Head of caudate nucleus (tissue), 42 donors: ENCODE results near the gene LMAN1.

ENCODE experiments used
- DNase-seq, 42 donors: peaks; one replicate each; pipeline versions ENCODE4 v3.0.0 to v3.0.0-alpha.2; 2020 to 2021; ENCODE audit warnings: mixed read lengths in 7 of 42
- intact Hi-C: fragments of 100-400 bp; cut with DNase I; formaldehyde crosslinking; loops from one replicate; pipeline ENCODE4 v1.15.0; 2022

The LMAN1 gene

GRCh38 chr18:59376351-59376935 is 17.4 kb upstream of the LMAN1 start:
- intact Hi-C loops: no loop called here
- no peak for DNase-seq

GRCh38 chr18:59374128-59374527 is 15.1 kb upstream of the LMAN1 start:
- intact Hi-C loops: no loop called here
- DNase-seq: no peak

- no peak for DNase-seq
These were observed 13.9 kb upstream of the LMAN1 start for GRCh38 chr18:59372975-59373374.

GRCh38 chr18:59360381-59360780 is 1.3 kb upstream of the LMAN1 start:
- intact Hi-C loops: no loop called here
- DNase-seq: no peak

More at GRCh38 chr18:59372975-59373374, 13.9 kb upstream of the LMAN1 start:
- intact Hi-C loops: no loop called here

GRCh38 chr18:59359576-59359952 is 499 bp upstream of the LMAN1 start:
- DNase-seq: peak in 5 of 42 donors; percentile 4 to 19 (median 6)
- intact Hi-C loops: no loop called here

- DNase-seq: peak in 10 of 42 donors; percentile 2 to 43 (median 13)
These were observed 702 bp downstream of the LMAN1 start for GRCh38 chr18:59358414-59358711.

GRCh38 chr18:59357928-59358327 is 1.1 kb downstream of the LMAN1 start:
- intact Hi-C loops: no loop called here

More at GRCh38 chr18:59358414-59358711, 702 bp downstream of the LMAN1 start:
- intact Hi-C loops: no loop called here

GRCh38 chr18:59354731-59355130 is 4.3 kb downstream of the LMAN1 start:
- no peak for DNase-seq
- intact Hi-C loops: no loop called here

More at GRCh38 chr18:59357928-59358327, 1.1 kb downstream of the LMAN1 start:
- no peak for DNase-seq

GRCh38 chr18:59353079-59353680 is 5.9 kb downstream of the LMAN1 start:
- intact Hi-C loops: no loop called here
- DNase-seq: peak in 1 of 42 donors; percentile 47

- peak in 29 of 42 donors; percentile 3 to 75 (median 25) for DNase-seq
- intact Hi-C loops: no loop called here
These were observed 6.7 kb downstream of the LMAN1 start for GRCh38 chr18:59352250-59352855.

GRCh38 chr18:59345556-59345955 is 13.5 kb downstream of the LMAN1 start:
- intact Hi-C loops: no loop called here
- no peak for DNase-seq

GRCh38 chr18:59344996-59345395 is 14.1 kb downstream of the LMAN1 start:
- intact Hi-C loops: no loop called here
- DNase-seq: no peak

- no peak for DNase-seq
- intact Hi-C loops: no loop called here
These were observed 15.1 kb downstream of the LMAN1 start for GRCh38 chr18:59343926-59344325.

GRCh38 chr18:59340817-59341216 is 18.2 kb downstream of the LMAN1 start:
- no peak for DNase-seq
- intact Hi-C loops: no loop called here

- intact Hi-C loops: no loop called here
- DNase-seq: no peak
These were observed 18.8 kb downstream of the LMAN1 start for GRCh38 chr18:59340312-59340711.

GRCh38 chr18:59332986-59333385 is 26.1 kb downstream of the LMAN1 start:
- intact Hi-C loops: no loop called here
- DNase-seq: no peak

- intact Hi-C loops: no loop called here
- DNase-seq: no peak
These were observed 30.4 kb downstream of the LMAN1 start for GRCh38 chr18:59328683-59329082.

GRCh38 chr18:59325965-59326364 is 33.1 kb downstream of the LMAN1 start:
- no peak for DNase-seq
- intact Hi-C loops: no loop called here

GRCh38 chr18:59324623-59324971 is 34.5 kb downstream of the LMAN1 start:
- DNase-seq: no peak
- intact Hi-C loops: no loop called here

- intact Hi-C loops: no loop called here
- no peak for DNase-seq
These were observed 35.0 kb downstream of the LMAN1 start for GRCh38 chr18:59323931-59324622.
